ENCODE measurements around the gene KRTAP10-9.

Gene KRTAP10-9

DNA sequence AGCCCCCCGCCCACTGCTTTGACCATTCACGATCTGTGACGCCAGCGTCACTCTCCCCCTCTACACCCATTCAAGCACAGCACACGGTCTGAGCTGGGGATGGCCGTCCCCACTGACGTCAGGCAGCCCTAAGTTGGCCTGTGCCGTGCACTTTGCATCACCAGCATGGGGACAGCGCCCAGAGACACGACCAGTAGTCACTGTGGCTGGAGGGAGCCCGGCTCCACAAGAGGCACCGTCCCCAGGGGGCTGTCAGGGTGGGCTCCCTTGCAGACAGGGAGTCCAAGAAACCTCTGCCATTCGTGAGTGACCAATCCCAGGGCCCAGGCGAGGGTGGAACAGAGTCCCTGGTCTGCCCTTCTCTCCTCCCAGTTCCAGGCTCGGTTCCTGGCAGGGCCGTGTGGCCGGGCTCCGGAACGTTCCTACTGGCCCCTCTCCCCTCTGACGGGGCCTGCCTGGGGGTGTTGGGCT is 12.7 kb upstream of the KRTAP10-9 start:
- CTCF ChIA-PET: no interaction called here
- TF ChIP-seq, protein P1, sequence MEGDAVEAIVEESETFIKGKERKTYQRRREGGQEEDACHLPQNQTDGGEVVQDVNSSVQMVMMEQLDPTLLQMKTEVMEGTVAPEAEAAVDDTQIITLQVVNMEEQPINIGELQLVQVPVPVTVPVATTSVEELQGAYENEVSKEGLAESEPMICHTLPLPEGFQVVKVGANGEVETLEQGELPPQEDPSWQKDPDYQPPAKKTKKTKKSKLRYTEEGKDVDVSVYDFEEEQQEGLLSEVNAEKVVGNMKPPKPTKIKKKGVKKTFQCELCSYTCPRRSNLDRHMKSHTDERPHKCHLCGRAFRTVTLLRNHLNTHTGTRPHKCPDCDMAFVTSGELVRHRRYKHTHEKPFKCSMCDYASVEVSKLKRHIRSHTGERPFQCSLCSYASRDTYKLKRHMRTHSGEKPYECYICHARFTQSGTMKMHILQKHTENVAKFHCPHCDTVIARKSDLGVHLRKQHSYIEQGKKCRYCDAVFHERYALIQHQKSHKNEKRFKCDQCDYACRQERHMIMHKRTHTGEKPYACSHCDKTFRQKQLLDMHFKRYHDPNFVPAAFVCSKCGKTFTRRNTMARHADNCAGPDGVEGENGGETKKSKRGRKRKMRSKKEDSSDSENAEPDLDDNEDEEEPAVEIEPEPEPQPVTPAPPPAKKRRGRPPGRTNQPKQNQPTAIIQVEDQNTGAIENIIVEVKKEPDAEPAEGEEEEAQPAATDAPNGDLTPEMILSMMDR (IDR thresholded peaks at IDR 0.05; ENCODE audit: control extremely low read depth, extremely low read depth, low read depth, missing control alignments): no peak
- no peak for DNase-seq (ENCODE audit: extremely low spot score)
- POLR2A ChIA-PET: no interaction called here

DNA sequence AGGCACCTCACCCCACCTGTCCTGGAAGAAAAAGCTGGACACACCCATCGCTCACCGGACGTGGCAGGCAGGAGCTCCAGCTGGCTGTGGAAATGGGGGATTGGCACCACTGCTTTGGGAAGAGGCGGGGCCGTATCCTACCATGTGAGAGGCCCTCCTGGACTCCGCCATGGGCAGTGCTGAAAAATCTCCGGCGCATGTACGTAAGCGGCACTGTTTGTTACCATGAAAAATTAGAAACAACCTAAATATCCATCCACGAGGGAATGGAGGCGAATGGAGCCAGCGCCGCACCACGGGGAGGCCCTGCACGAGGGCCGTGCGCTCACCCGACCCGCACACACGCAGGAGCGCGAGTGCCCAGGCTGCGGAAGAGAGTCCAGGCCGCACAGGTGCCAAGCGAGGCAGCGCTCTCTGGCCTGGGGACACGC is 11.9 kb upstream of the KRTAP10-9 start:
- DNase-seq (ENCODE audit: extremely low spot score): no peak
- CTCF ChIA-PET: no interaction called here
- TF ChIP-seq, protein P1 (IDR thresholded peaks at IDR 0.05; ENCODE audit: control extremely low read depth, extremely low read depth, low read depth, missing control alignments): no peak
- POLR2A ChIA-PET: no interaction called here

- TF ChIP-seq, protein P1 (IDR thresholded peaks at IDR 0.05; ENCODE audit: control extremely low read depth, extremely low read depth, low read depth, missing control alignments): no peak
- no peak for DNase-seq (ENCODE audit: extremely low spot score)
- ChIA-PET POLR2A (no interaction called here), CTCF (no interaction called here)
Observed at GRCh38 chr21:44615466-44615865, 11.4 kb upstream of the KRTAP10-9 start.

DNA sequence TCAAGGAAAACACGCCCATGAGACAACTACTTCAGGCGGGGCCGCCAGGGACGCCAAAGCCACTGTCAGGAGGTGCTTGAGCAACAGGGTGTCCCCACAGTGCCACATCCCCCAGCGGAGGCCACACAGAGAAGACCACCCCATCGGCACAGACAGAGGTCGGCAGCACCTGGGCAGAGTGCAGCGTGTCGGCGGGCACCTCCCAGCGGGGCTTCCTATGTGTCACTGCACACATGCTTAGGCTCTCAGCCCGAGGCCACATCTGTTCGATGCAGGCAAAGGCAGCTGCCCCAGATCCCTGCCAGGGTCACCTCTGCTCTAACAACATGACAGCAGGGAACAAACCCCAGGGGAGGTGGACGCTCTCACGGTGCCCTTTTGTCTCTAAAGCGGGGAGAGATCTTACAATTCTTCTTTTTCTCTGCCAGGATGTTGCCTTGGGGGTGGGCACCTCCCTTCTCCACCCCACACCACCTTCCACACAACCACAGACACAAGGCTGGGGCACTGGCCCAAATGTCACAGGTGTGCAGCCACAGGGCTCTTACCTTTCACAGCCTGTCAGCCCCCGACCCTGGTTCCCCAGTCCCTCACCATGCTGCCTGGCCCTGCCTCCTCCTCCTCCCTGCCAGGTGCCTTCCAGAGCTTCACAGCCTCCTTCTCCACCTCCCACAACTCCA is 10.8 kb upstream of the KRTAP10-9 start:
- TF ChIP-seq, protein P1 (IDR thresholded peaks at IDR 0.05; ENCODE audit: control extremely low read depth, extremely low read depth, low read depth, missing control alignments): no peak
- DNase-seq (ENCODE audit: extremely low spot score): no peak
- ChIA-PET POLR2A (no interaction called here), CTCF (no interaction called here)

DNA sequence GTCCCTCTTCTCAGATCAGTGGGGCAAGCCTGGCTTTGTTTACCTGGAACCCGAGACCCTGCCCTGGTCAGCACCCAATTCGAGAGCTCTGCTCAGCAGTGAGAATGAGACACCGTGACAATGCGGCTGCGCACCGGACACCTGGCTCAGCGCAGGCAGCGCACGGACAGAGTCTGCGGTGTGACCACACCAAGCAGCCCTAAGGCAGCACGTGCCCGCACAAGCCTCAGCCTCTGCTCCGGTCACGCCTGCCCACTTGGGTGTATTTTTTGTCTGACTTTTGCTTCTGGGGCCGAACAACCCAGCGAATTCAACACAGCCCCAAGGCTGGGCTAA is 10.3 kb upstream of the KRTAP10-9 start:
- TF ChIP-seq, protein P1 (IDR thresholded peaks at IDR 0.05; ENCODE audit: control extremely low read depth, extremely low read depth, low read depth, missing control alignments): no peak
- CTCF ChIA-PET: no interaction called here
- POLR2A ChIA-PET: no interaction called here
- no peak for DNase-seq (ENCODE audit: extremely low spot score)

DNA sequence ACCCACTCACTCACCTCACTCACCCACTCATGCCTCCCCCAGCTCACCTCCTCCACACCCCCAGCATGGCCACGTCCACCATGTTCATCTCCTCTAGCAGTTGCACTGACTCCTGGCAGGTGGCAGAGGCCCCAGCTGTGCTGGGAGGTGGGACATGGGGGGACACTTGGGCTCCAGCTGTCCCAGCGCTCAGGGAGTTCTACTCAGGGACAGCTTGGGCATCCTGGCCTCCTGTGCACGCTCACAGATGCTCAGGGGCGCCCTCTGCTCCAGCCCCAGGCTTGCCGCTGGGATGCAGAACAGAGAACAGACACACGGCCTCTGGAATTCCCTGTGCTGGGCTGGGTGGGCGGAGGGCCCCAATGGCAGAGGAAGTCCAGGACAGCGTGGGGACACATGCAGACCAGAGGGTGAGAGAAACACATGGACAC is 9.8 kb upstream of the KRTAP10-9 start:
- TF ChIP-seq, protein P1 (IDR thresholded peaks at IDR 0.05; ENCODE audit: control extremely low read depth, extremely low read depth, low read depth, missing control alignments): no peak
- CTCF ChIA-PET: no interaction called here

More for the DNA sequence above, 9.8 kb upstream of the KRTAP10-9 start:
- POLR2A ChIA-PET: no interaction called here
- DNase-seq (ENCODE audit: extremely low spot score): no peak

Data from GM10248 (cell line).